Astrocyte of the cerebellum (primary cell): ENCODE results near the gene CCDC85A.

Source experiments
- DNase-seq: peaks from one replicate; pipeline ENCODE4 v3.0.0-alpha.2; 2011; ENCODE audit warnings: low read depth
- H3K4me3 ChIP-seq: 2 replicates; pipeline ENCODE4 v1.5.1; 2011; ENCODE audit warnings: mild to moderate bottlenecking, low read depth, low read length, moderate library complexity
- CTCF ChIP-seq: IDR thresholded peaks from 2 replicates; pipeline ENCODE4 v1.5.1; 2012; ENCODE audit warnings: low read length, low read depth, moderate library complexity, mild to moderate bottlenecking; ENCODE audit errors: missing control alignments
- in situ Hi-C: cut with HindIII; loops from 2 replicates; pipeline ENCODE4 v1.10.0; 2017; ENCODE audit warnings: low sequenced_read_pairs

CCDC85A gene

DNA sequence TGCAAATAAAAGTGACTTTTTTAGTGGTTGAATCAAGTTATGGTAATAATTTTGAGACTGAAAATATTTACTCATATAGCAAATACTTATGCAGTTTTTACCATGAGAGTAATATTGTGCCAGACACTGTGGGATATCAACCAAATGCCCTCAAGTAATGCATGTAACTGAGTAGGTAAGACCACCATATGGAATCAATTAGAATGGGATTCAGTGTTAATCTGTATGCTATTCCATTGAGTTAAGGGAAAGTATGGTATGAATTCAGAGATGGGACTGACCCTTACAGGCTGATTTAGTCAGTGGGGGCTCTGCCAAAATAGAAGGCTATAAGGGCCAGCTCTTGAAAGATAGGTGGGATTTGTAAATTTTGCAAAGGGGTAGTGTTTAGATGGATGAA, 131.6 kb downstream of the CCDC85A start:
- no peak for DNase-seq
- TF ChIP-seq CTCF, result no peak
- H3K4me3 ChIP-seq, result no peak overlapping the region
- in situ Hi-C loops, result no loop called here

DNA sequence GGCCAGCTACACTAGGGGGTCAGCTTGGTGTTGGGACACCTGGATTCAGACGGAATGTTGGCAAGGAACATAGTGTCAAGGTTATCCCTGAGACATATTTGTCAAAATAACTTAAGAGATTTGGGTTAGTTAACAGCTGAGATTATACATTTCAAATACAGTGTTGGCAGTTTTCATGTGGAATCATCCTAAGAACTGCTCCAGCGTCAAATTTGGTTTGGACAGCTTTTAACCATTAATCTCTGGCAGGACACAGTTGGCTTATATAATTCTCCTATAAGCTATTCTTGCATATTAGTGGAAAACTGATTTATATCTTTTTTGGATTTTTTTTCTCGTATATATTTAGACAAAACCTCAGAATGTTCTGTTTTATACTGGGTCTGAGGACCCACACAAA, 132.2 kb downstream of the CCDC85A start:
- H3K4me3 ChIP-seq, result no peak overlapping the region
- in situ Hi-C loops, result no loop called here
- no peak for TF ChIP-seq CTCF
- DNase-seq, result no peak

- TF ChIP-seq CTCF, result no peak
- H3K4me3 ChIP-seq, result no peak overlapping the region
- no peak for DNase-seq
- in situ Hi-C loops, result no loop called here
Observed at GRCh38 chr2:56318147-56318546, 134.4 kb downstream of the CCDC85A start.

GRCh38 chr2:56325661-56326345, 142.0 kb downstream of the CCDC85A start:
- no peak for DNase-seq
- TF ChIP-seq CTCF, result no peak
- no peak overlapping the region for H3K4me3 ChIP-seq
- in situ Hi-C loops, result no loop called here

GRCh38 chr2:56326346-56326741, 142.6 kb downstream of the CCDC85A start:
- in situ Hi-C loops, result no loop called here
- no peak overlapping the region for H3K4me3 ChIP-seq
- DNase-seq, result no peak
- no peak for TF ChIP-seq CTCF

- in situ Hi-C loops, result no loop called here
- no peak overlapping the region for H3K4me3 ChIP-seq
- DNase-seq, result no peak
- TF ChIP-seq CTCF, result no peak
Observed at GRCh38 chr2:56331810-56332209, 148.0 kb downstream of the CCDC85A start.
